Medulla oblongata (tissue), 1 donor: ENCODE measurements around the gene MYH15.

Source experiments
- DNase-seq: peaks from one replicate; pipeline ENCODE4 v3.0.0-alpha.2; 2015; ENCODE audit errors: extremely low spot score

Gene MYH15

GRCh38 chr3:108509871-108510270 is 525 bp downstream of the MYH15 start:
- no peak for DNase-seq

GRCh38 chr3:108509263-108509662 is 1.1 kb downstream of the MYH15 start:
- DNase-seq: no peak

- no peak for DNase-seq
Observed at GRCh38 chr3:108507902-108508301, 2.5 kb downstream of the MYH15 start.

DNA sequence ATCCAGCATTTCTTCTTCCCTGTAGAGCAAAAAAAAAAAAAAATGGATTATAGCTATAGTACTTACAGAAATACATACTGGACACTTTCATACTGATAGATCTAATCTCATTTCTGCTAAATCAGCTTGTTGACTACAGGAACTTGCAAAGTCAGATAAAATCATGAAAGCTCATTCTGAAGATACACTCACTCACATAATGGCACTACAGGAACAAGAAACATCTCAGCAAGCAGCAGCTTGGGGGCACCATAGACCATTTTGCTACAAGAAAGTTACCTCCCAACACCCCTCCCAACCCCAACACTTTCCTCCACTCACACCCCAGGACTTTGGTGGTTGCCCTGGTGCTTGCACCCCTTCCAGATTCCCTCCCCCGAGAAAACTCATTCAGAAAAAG is 4.6 kb downstream of the MYH15 start:
- no peak for DNase-seq

DNA sequence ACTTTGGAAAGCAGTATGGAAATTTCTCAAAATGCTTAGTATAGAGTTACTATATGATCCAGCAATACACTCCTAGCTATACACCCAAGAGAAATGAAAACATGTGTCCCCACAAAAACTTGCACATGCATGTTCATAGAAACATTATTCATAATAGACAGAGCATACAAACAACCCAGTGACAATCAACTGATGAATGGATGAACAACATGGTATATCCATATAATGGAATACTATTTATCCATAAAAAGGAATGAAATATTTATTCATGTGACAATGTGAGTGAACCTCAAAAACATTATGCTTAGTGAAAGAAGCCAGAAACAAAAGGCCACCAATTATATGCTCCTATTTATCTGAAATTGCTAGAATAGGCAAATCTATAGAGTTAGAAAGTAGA is 6.7 kb downstream of the MYH15 start:
- DNase-seq: no peak

- no peak for DNase-seq
Observed at GRCh38 chr3:108501535-108501934, 8.9 kb downstream of the MYH15 start.

GRCh38 chr3:108500728-108501127 is 9.7 kb downstream of the MYH15 start:
- no peak for DNase-seq

GRCh38 chr3:108497271-108497670 is 13.1 kb downstream of the MYH15 start:
- DNase-seq: no peak

- no peak for DNase-seq
Observed at GRCh38 chr3:108495717-108496116, 14.7 kb downstream of the MYH15 start.

DNA sequence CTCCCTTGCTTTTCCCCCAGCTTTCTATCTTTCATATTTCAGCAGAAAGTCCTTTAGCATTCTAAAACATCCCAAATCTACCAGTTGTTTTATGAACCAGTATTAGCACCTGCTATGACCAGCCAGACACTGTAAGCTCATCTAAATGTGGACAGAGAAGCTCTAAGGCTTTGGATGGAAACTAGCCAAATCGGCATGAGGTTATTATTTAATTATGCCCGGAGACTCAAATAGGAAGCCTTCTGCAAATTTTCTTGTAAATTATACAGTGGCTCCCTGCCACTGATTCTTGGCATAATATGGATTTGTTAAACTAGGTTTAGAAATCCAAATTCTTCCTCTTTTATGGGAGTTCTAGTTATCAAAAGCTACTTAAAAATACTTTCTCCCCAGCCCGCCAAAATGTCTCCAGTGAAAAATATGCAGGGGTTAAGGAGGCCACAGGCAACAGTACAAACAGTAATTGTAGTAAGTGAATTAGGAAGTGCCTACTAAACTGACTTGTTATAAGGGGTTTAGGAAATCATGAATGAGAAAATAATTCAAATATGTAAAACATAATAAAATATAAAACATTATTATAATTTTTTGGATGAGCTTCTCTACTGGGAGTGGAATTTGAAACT is 15.4 kb downstream of the MYH15 start:
- no peak for DNase-seq

- DNase-seq: no peak
Observed at GRCh38 chr3:108493862-108494261, 16.5 kb downstream of the MYH15 start.

DNA sequence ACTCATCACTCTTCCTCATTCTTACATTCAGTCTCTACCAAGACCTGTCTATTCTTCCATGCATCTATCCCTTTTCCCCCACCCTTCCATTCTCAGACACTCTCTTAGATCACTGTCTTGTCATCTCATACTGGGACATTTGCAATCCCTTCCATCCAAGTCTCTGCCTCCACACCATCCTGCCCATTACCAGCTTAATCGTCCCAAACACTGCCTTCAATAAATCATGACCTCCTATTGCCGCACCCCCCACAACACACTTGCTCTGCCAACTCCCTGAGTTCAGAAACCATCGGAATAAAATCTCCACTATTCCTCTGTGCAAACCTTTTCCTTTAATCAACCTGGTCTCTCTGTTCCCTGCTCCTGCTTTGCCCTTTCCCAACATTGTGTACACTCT is 18.9 kb downstream of the MYH15 start:
- no peak for DNase-seq

- DNase-seq: peak; percentile 77
Observed at GRCh38 chr3:108489776-108490175, 20.6 kb downstream of the MYH15 start.

GRCh38 chr3:108488631-108489030 is 21.8 kb downstream of the MYH15 start:
- no peak for DNase-seq

GRCh38 chr3:108487439-108487838 is 23.0 kb downstream of the MYH15 start:
- DNase-seq: no peak

- DNase-seq: peak; percentile 79
Observed at GRCh38 chr3:108486941-108487340, 23.5 kb downstream of the MYH15 start.

DNA sequence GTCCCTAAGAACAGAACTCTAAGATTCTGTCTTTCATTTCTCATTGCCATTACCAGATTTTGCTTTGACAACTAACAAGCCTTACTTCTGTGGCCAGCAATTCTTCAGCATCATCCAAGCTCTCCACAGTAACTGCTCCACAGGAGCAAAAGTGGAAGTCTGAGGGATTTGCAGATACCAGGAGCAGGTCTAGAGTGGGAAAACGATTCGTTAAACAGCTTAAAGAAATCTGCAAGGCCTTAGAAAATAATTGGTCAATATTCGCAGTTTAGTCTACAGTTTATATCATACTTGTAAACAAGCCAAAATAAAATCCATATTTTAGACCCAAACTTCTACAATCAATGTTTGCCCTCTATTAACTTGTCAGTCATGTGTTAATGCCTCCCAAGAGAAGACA is 24.1 kb downstream of the MYH15 start:
- peak; percentile 61 for DNase-seq

DNA sequence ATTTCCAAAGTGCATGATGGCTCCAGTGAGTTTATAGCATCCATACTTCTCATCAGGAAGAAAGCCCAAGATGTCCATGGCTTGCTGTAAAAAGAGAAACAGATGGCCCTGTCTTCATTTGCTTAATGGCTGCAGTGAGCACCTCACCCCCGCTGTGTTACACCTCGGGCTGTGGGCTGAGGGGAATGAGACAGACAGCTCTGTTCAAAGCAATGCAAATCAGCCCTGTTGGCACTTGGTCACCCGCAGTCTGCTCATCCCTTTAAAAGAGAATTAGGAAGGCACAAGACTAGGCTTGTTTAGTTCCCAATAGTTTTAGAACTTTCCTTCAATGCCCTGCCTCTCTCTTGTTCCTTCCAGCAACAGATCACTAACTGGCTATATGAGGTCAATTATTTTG is 25.2 kb downstream of the MYH15 start:
- peak; percentile 10 for DNase-seq

- no peak for DNase-seq
Observed at GRCh38 chr3:108479224-108479623, 31.2 kb downstream of the MYH15 start.

GRCh38 chr3:108477511-108478147 is 32.8 kb downstream of the MYH15 start:
- DNase-seq: peak; percentile 70

DNA sequence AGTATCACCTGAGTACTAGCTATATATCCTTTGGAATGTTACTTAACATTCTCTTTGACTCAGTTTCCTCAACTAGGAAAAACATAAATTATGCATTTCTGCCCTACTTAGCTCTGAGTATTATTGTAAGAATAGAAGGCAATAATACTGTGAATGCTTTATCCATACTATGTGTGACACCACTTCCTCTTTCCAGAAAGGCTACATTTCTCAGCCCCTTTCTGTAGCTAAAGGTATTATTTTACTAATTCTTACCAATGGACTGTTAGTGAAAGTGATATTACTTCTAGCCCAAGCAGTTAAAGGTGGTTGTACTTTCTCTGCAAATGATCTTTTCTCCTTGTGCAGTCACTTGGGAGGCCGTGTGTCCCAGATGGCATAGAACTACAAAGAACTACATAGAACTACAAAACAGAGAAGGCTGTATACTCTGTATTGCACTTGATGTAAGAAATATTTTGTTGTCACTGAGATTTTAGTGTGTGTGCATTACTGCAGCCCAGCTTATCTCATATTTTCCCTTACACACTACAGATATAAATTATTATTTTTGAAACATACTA is 35.1 kb downstream of the MYH15 start:
- peak; percentile 63 for DNase-seq

GRCh38 chr3:108474581-108474980 is 35.8 kb downstream of the MYH15 start:
- no peak for DNase-seq

DNA sequence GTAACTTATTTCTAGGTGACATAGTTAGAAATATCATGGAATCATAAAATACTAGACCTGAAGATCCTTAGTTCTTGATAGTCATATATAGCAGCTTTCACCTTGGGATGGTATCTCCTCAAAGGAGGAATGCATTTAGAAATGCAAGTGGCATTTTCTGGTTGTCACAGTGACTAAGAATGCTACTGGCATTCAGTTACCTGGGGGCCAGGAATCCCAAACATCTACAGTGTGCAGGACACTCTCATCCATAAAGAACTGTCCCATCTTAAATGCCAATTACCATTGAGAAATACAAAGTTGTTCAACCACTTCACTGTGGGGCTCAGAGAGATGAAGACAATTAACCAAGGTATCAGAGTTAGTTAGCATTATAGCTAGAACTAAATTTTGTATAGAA is 36.7 kb downstream of the MYH15 start:
- DNase-seq: no peak
